WTC11 (cell line): ENCODE results near the gene SPG21.

Experiments used
- CTCF ChIP-seq: fragments of 200-600 bp; IDR thresholded peaks from 2 replicates; pipeline ENCODE4 v1.8.0; 2022; ENCODE audit warnings: antibody characterized with exemption
- ZNF121 ChIP-seq: sonication (generic); formaldehyde crosslinking; IDR thresholded peaks from 2 replicates; pipeline ENCODE4 v1.8.0; 2023; ENCODE audit warnings: missing genetic modification reagents

- no peak for TF ChIP-seq CTCF
- no peak for TF ChIP-seq ZNF121
Measured at GRCh38 chr15:65026756-65027155, 37.0 kb upstream of the SPG21 start.
